Neural progenitor cell (in vitro differentiated cells): Measurements from ENCODE around the gene ADAMTS12. TPM values are rescaled to one million over a fixed set of nuclear protein-coding genes. Genes with fewer than 3 reads are reported as not detected.

Experiments
- DNase-seq: peaks from one replicate; pipeline ENCODE4 v3.0.0-alpha.2; 2016; ENCODE audit warnings: low spot score
- H2AFZ ChIP-seq: fragments of 200-600 bp; sonication (generic); replicated peaks from 2 replicates; pipeline ENCODE4 v1.6.1; 2016; ENCODE audit warnings: antibody characterized with exemption
- H3F3A ChIP-seq: fragments of 200-600 bp; sonication (generic); 2 replicates; pipeline ENCODE4 v1.6.1; 2016; ENCODE audit warnings: antibody characterized with exemption, low read depth
- H3K27ac ChIP-seq: fragments of 200-600 bp; sonication (generic); 2 replicates; pipeline ENCODE4 v1.5.1; 2016; ENCODE audit warnings: mild to moderate bottlenecking
- H3K27me3 ChIP-seq: fragments of 200-600 bp; sonication (generic); 2 replicates; pipeline ENCODE4 v1.6.1; 2016; ENCODE audit warnings: mild to moderate bottlenecking, moderate library complexity
- H3K36me3 ChIP-seq: fragments of 200-600 bp; sonication (generic); 2 replicates; pipeline ENCODE4 v1.5.1; 2016
- H3K4me1 ChIP-seq: fragments of 200-600 bp; sonication (generic); 2 replicates; pipeline ENCODE4 v1.6.1; 2016; ENCODE audit warnings: mixed run types
- H3K4me2 ChIP-seq: fragments of 200-600 bp; sonication (generic); 2 replicates; pipeline ENCODE4 v1.6.1; 2016
- H3K4me3 ChIP-seq: fragments of 200-600 bp; sonication (generic); 2 replicates; pipeline ENCODE4 v1.5.1; 2016
- H3K79me2 ChIP-seq: fragments of 200-600 bp; sonication (generic); 2 replicates; pipeline ENCODE4 v1.6.1; 2016; ENCODE audit warnings: low read depth
- H3K9ac ChIP-seq: fragments of 200-600 bp; sonication (generic); 2 replicates; pipeline ENCODE4 v1.6.1; 2016
- H3K9me3 ChIP-seq: fragments of 200-600 bp; sonication (generic); 2 replicates; pipeline ENCODE4 v1.5.1; 2016; ENCODE audit warnings: low read depth
- H4K20me1 ChIP-seq: fragments of 200-600 bp; sonication (generic); 2 replicates; pipeline ENCODE4 v1.6.1; 2016; ENCODE audit warnings: low read depth
- H3K27ac Mint-ChIP-seq: 3 replicates; pipeline ENCODE4 v1.8.0; 2021; ENCODE audit warnings: mixed read lengths
- H3K27me3 Mint-ChIP-seq: 2 replicates; pipeline ENCODE4 v1.8.0; 2022; ENCODE audit warnings: low read depth, mild to moderate bottlenecking, inconsistent platforms, moderate library complexity, mixed read lengths; ENCODE audit not compliant: insufficient read depth
- H3K36me3 Mint-ChIP-seq: 3 replicates; pipeline ENCODE4 v1.8.0; 2021; ENCODE audit warnings: mixed read lengths
- H3K4me1 Mint-ChIP-seq: 3 replicates; pipeline ENCODE4 v1.8.0; 2021; ENCODE audit warnings: mixed read lengths
- H3K4me3 Mint-ChIP-seq: 3 replicates; pipeline ENCODE4 v1.8.0; 2021; ENCODE audit warnings: mild to moderate bottlenecking, moderate library complexity, mixed read lengths
- H3K9me3 Mint-ChIP-seq: 3 replicates; pipeline ENCODE4 v1.8.0; 2020; ENCODE audit warnings: mixed read lengths
- EZH2 ChIP-seq: fragments of 200-600 bp; sonication (generic); IDR thresholded peaks from 2 replicates; pipeline ENCODE4 v1.6.1; 2017; ENCODE audit warnings: antibody characterized with exemption, mild to moderate bottlenecking, moderate library complexity
- EZH2phosphoT487 ChIP-seq: fragments of 200-600 bp; sonication (generic); IDR thresholded peaks from 2 replicates; pipeline ENCODE4 v1.6.1; 2017; ENCODE audit warnings: antibody characterized with exemption
- total RNA-seq: library from RNA; depleted of rRNA; stranded (reverse); fragments of >200 nt; gene quantifications from 2 replicates; pipeline ENCODE4 v1.2.3, GENCODE V29; 2015; ENCODE audit warnings: low replicate concordance
- TF ChIP-seq, protein P1 (sequence below): fragments of 200-600 bp; sonication (generic); IDR thresholded peaks from 2 replicates; pipeline ENCODE4 v1.5.1; 2017; ENCODE audit warnings: antibody characterized with exemption, mild to moderate bottlenecking

The ADAMTS12 gene
- total RNA-seq, 1 donor from 2014 or later, result 15.6 TPM

DNA sequence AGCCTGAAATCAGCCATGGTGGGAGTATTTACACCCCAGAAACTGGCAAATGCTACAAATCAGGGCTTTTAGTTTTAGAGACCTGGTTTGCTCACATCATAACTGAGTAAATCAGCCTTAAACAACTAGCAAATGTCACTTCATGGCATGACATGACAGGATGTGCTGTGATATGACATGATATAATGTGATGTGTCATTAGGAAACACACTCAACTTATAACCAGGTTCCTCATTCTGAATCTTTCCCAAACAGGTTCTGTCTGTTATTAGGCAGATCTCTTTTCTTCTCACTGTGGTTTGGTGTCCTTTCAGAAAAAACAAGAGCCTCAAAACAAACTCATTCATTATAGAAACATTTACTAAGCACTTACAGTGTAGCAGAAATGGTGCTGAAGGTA, 90.5 kb downstream of the ADAMTS12 start:
- H3K36me3 ChIP-seq, result no peaks in the 10 kb centered on the region
- no peak for DNase-seq
- TF ChIP-seq EZH2phosphoT487, result no peak
- TF ChIP-seq, protein P1, sequence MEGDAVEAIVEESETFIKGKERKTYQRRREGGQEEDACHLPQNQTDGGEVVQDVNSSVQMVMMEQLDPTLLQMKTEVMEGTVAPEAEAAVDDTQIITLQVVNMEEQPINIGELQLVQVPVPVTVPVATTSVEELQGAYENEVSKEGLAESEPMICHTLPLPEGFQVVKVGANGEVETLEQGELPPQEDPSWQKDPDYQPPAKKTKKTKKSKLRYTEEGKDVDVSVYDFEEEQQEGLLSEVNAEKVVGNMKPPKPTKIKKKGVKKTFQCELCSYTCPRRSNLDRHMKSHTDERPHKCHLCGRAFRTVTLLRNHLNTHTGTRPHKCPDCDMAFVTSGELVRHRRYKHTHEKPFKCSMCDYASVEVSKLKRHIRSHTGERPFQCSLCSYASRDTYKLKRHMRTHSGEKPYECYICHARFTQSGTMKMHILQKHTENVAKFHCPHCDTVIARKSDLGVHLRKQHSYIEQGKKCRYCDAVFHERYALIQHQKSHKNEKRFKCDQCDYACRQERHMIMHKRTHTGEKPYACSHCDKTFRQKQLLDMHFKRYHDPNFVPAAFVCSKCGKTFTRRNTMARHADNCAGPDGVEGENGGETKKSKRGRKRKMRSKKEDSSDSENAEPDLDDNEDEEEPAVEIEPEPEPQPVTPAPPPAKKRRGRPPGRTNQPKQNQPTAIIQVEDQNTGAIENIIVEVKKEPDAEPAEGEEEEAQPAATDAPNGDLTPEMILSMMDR, result no peak
- TF ChIP-seq EZH2, result no peak
- H4K20me1 ChIP-seq, result no peaks in the 10 kb centered on the region
- no peak overlapping the region for H3K27ac ChIP-seq
- Mint-ChIP-seq H3K9me3 (peaks cover 3% of the 10 kb centered on the region), H3K36me3 (peaks cover 2% of the 10 kb centered on the region), H3K27me3 (no peaks in the 10 kb centered on the region), H3K4me3 (no peak overlapping the region), H3K4me1 (no peaks in the 10 kb centered on the region), H3K27ac (no peak overlapping the region)
- no peaks in the 10 kb centered on the region for H3F3A ChIP-seq
- no peak overlapping the region for H2AFZ ChIP-seq
- peaks cover 3% of the 10 kb centered on the region for H3K79me2 ChIP-seq
- H3K4me2 ChIP-seq, result no peak overlapping the region
- H3K9ac ChIP-seq, result no peak overlapping the region
- H3K9me3 ChIP-seq, result no peaks in the 10 kb centered on the region
- H3K27me3 ChIP-seq, result no peaks in the 10 kb centered on the region
- no peak overlapping the region for H3K4me3 ChIP-seq
- H3K4me1 ChIP-seq, result no peaks in the 10 kb centered on the region

DNA sequence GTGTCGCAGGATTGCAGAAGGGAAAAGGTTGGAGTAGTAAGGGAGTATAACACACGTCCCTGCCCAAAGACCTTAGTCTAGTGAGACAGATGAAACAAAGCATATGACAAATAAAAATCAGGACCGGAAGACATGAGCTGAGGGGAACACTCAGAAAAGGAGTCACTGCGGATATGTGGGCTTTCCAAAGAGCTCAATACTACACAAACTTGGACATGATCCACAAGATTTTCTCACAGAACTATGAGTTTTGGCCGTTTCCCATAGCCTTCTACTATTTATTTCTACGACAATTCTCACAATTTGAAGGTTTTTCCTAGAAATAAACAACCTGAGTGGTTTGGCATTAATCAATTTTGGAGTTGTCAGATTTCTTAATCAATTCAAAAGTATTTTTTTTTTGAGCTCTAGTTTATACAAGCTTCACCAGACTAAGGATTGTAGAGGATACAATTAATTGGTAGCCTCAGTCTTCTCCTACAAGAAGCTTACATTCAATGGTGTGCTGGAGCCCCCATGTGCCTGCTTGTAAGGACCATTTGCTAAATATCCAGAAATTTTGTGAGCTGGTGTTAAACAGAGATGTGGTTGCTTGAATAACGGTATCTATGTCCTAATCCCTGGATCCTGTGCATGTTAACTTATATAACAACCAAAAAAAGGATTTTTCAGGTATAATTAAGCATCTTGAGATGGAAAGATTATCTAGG, 91.4 kb downstream of the ADAMTS12 start:
- H3K4me2 ChIP-seq, result no peak overlapping the region
- no peak overlapping the region for H3K4me3 ChIP-seq
- no peak overlapping the region for H3K27ac Mint-ChIP-seq
- no peak for DNase-seq
- no peak overlapping the region for H3K9ac ChIP-seq
- no peaks in the 10 kb centered on the region for H3K27me3 Mint-ChIP-seq
- H3K4me1 Mint-ChIP-seq, result peaks cover 7% of the 10 kb centered on the region
- H2AFZ ChIP-seq, result no peak overlapping the region
- peaks cover 7% of the 10 kb centered on the region for H3F3A ChIP-seq
- no peak overlapping the region for H3K27ac ChIP-seq
- H3K4me1 ChIP-seq, result peaks cover 8% of the 10 kb centered on the region
- no peaks in the 10 kb centered on the region for H3K36me3 ChIP-seq
- peaks cover 2% of the 10 kb centered on the region for H3K36me3 Mint-ChIP-seq
- peaks cover 3% of the 10 kb centered on the region for H3K79me2 ChIP-seq
- H3K27me3 ChIP-seq, result no peaks in the 10 kb centered on the region
- TF ChIP-seq, protein P1, result no peak
- TF ChIP-seq EZH2phosphoT487, result no peak
- TF ChIP-seq EZH2, result no peak
- no peaks in the 10 kb centered on the region for H3K9me3 ChIP-seq
- no peaks in the 10 kb centered on the region for H4K20me1 ChIP-seq
- H3K9me3 Mint-ChIP-seq, result peaks cover 3% of the 10 kb centered on the region
- no peak overlapping the region for H3K4me3 Mint-ChIP-seq

DNA sequence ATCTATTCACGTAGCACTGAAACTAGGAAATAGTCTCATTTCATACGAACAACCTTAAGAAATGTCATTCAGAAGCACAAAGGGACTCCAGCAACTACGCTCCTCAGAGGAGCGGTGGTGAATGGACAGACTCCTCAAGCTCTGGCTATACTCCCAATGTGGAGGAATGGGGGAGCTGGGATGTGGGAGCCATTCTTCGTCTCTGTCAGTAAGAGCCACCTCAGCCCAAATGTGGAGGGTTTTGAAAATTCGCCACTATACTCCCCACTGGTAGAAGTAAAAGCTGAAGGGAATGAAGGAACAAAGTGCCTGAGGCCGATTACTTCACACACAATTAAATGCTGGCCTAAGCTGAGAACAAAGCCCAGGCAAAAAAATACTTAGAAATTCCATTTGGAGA, 96.3 kb downstream of the ADAMTS12 start:
- no peaks in the 10 kb centered on the region for H4K20me1 ChIP-seq
- no peaks in the 10 kb centered on the region for H3K27me3 Mint-ChIP-seq
- H3K36me3 Mint-ChIP-seq, result no peaks in the 10 kb centered on the region
- H3K27ac Mint-ChIP-seq, result no peak overlapping the region
- peaks cover 3% of the 10 kb centered on the region for H3K79me2 ChIP-seq
- no peak for TF ChIP-seq EZH2phosphoT487
- TF ChIP-seq, protein P1, result no peak
- TF ChIP-seq EZH2, result no peak
- peak overlapping the region; percentile 49 for H3K4me2 ChIP-seq
- peak overlapping the region; percentile 75 for H3K27ac ChIP-seq
- DNase-seq, result peak; percentile 74
- no peak overlapping the region for H3K4me3 ChIP-seq
- H3K4me1 ChIP-seq, result peaks cover 29% of the 10 kb centered on the region
- no peak overlapping the region for H2AFZ ChIP-seq
- H3K4me1 Mint-ChIP-seq, result peaks cover 12% of the 10 kb centered on the region
- no peaks in the 10 kb centered on the region for H3K9me3 ChIP-seq
- H3K9me3 Mint-ChIP-seq, result peaks cover 3% of the 10 kb centered on the region
- no peaks in the 10 kb centered on the region for H3K36me3 ChIP-seq
- no peaks in the 10 kb centered on the region for H3K27me3 ChIP-seq
- no peak overlapping the region for H3K9ac ChIP-seq
- H3K4me3 Mint-ChIP-seq, result no peak overlapping the region
- peaks cover 17% of the 10 kb centered on the region for H3F3A ChIP-seq
